HG03439 (cell line): Measurements from ENCODE around the gene COL28A1.
"Not testable (repeated sequence)": the region's sequence is repeated elsewhere in the genome, so short reads cannot be mapped to it uniquely, and the experiment has no call there.

Experiments used
- ATAC-seq: cut with Tn5 transposase; IDR thresholded peaks from one replicate; pipeline ENCODE4 v1.9.1; 2021; ENCODE audit warnings: mild to moderate bottlenecking, moderate library complexity; ENCODE audit not compliant: unreplicated experiment

Gene COL28A1

GRCh38 chr7:7422641-7423040 is 113.0 kb downstream of the COL28A1 start:
- no peak for ATAC-seq

- ATAC-seq, result no peak
These were observed 113.8 kb downstream of the COL28A1 start for GRCh38 chr7:7421826-7422225.

GRCh38 chr7:7418997-7419396 is 116.7 kb downstream of the COL28A1 start:
- ATAC-seq, result no peak

- ATAC-seq, result no peak
These were observed 117.8 kb downstream of the COL28A1 start for GRCh38 chr7:7417851-7418250.

- no peak for ATAC-seq
These were observed 118.3 kb downstream of the COL28A1 start for GRCh38 chr7:7417414-7417813.

- no peak for ATAC-seq
These were observed 119.4 kb downstream of the COL28A1 start for GRCh38 chr7:7416031-7416858.

- ATAC-seq, result no peak
These were observed 120.7 kb downstream of the COL28A1 start for GRCh38 chr7:7414791-7415603.

GRCh38 chr7:7408001-7408770 is 127.5 kb downstream of the COL28A1 start:
- no peak for ATAC-seq

- ATAC-seq, result no peak
These were observed 130.2 kb downstream of the COL28A1 start for GRCh38 chr7:7405461-7405860.

- ATAC-seq, result no peak
These were observed 136.0 kb downstream of the COL28A1 start for GRCh38 chr7:7399707-7400106.

- no peak for ATAC-seq
These were observed 139.9 kb downstream of the COL28A1 start for GRCh38 chr7:7395785-7396184.

- not testable (repeated sequence) for ATAC-seq
These were observed 147.5 kb downstream of the COL28A1 start for GRCh38 chr7:7388164-7388563.

- ATAC-seq, result no peak
These were observed 150.3 kb downstream of the COL28A1 start for GRCh38 chr7:7385421-7385820.

GRCh38 chr7:7384228-7384627 is 151.4 kb downstream of the COL28A1 start:
- ATAC-seq, result no peak

GRCh38 chr7:7375538-7375937 is 160.1 kb downstream of the COL28A1 start:
- ATAC-seq, result no peak

- no peak for ATAC-seq
These were observed 165.6 kb downstream of the COL28A1 start for GRCh38 chr7:7370076-7370475.

GRCh38 chr7:7369134-7369533 is 166.5 kb downstream of the COL28A1 start:
- no peak for ATAC-seq

- ATAC-seq, result no peak
These were observed 181.0 kb downstream of the COL28A1 start for GRCh38 chr7:7354674-7355073.

GRCh38 chr7:7352845-7353244 is 182.8 kb downstream of the COL28A1 start:
- no peak for ATAC-seq

- ATAC-seq, result no peak
These were observed 183.8 kb downstream of the COL28A1 start for GRCh38 chr7:7351832-7352231.

GRCh38 chr7:7351156-7351555 is 184.5 kb downstream of the COL28A1 start:
- ATAC-seq, result no peak
